Stimulated activated CD8-positive, alpha-beta memory T cell treated with anti-CD3 and anti-CD28 coated beads, Interleukin-12 subunit alpha, Interleukin-12 subunit beta, amount 100 ng/mL, for 4 hours (primary cell): ENCODE data around the gene TRPC6.
"Not testable (repeated sequence)": the region's sequence is repeated elsewhere in the genome, so short reads cannot be mapped to it uniquely, and the experiment has no call there.

Experiments used
- DNase-seq: peaks from one replicate; pipeline ENCODE4 v3.0.0-alpha.2; 2020; ENCODE audit warnings: low read depth

The TRPC6 gene

GRCh38 chr11:101448881-101449442 is 134.8 kb downstream of the TRPC6 start:
- DNase-seq, result no peak

GRCh38 chr11:101446726-101447125 is 137.1 kb downstream of the TRPC6 start:
- no peak for DNase-seq

- DNase-seq, result no peak
Observed at GRCh38 chr11:101446238-101446637, 137.6 kb downstream of the TRPC6 start.

GRCh38 chr11:101445761-101446160 is 138.0 kb downstream of the TRPC6 start:
- DNase-seq, result no peak

- DNase-seq, result no peak
Observed at GRCh38 chr11:101444851-101445250, 139.0 kb downstream of the TRPC6 start.

- no peak for DNase-seq
Observed at GRCh38 chr11:101444164-101444563, 139.6 kb downstream of the TRPC6 start.

- DNase-seq, result no peak
Observed at GRCh38 chr11:101442936-101443521, 140.8 kb downstream of the TRPC6 start.

GRCh38 chr11:101442171-101442570 is 141.6 kb downstream of the TRPC6 start:
- DNase-seq, result no peak

GRCh38 chr11:101441747-101442146 is 142.1 kb downstream of the TRPC6 start:
- no peak for DNase-seq

GRCh38 chr11:101439488-101439887 is 144.3 kb downstream of the TRPC6 start:
- DNase-seq, result no peak

GRCh38 chr11:101438708-101439107 is 145.1 kb downstream of the TRPC6 start:
- not testable (repeated sequence) for DNase-seq

GRCh38 chr11:101438126-101438525 is 145.7 kb downstream of the TRPC6 start:
- DNase-seq, result no peak

- no peak for DNase-seq
Observed at GRCh38 chr11:101436511-101437142, 147.2 kb downstream of the TRPC6 start.

GRCh38 chr11:101435408-101435973 is 148.3 kb downstream of the TRPC6 start:
- no peak for DNase-seq

GRCh38 chr11:101434026-101434643 is 149.7 kb downstream of the TRPC6 start:
- DNase-seq, result no peak

- DNase-seq, result no peak
Observed at GRCh38 chr11:101433151-101433550, 150.7 kb downstream of the TRPC6 start.

- DNase-seq, result no peak
Observed at GRCh38 chr11:101429703-101430540, 153.9 kb downstream of the TRPC6 start.

- no peak for DNase-seq
Observed at GRCh38 chr11:101428918-101429317, 154.9 kb downstream of the TRPC6 start.

GRCh38 chr11:101407324-101407723 is 176.5 kb downstream of the TRPC6 start:
- no peak for DNase-seq
